Bronchial smooth muscle cell (primary cell): Measurements from ENCODE around the gene GLRB. TPM values are rescaled to one million over a fixed set of nuclear protein-coding genes. Genes with fewer than 3 reads are reported as not detected.

Experiments used
- total RNA-seq: library from RNA; depleted of rRNA; stranded (reverse); fragments of >200 nt; gene quantifications from 2 replicates; pipeline ENCODE4 v1.2.1, GENCODE V29; 2014

Gene GLRB
- 1.7 and 3.2 TPM in 2 replicates for total RNA-seq

GRCh38 chr4:157075811-157076577 lies at the start of gene GLRB:
GLRB (plus strand) TSS chr4:157076150; CDS start chr4:157078025, 1,875 bp downstream.

GRCh38 chr4:157220371-157220881 lies 144.5 kb downstream of the GLRB start, which contains the start of gene GRIA2:
GRIA2 (plus strand) TSS chr4:157220728; CDS start chr4:157221043, 315 bp downstream.

Other genes starting within 250 kb of the GLRB start
- 39.4 and 41.9 TPM in 2 replicates for gene PDGFC, start 104.4 kb upstream of the GLRB start, total RNA-seq
- not detected in 2 replicates for gene GRIA2, start 144.6 kb downstream of the GLRB start, total RNA-seq